ENCODE measurements around the gene CDK5RAP2. TPM values are rescaled to one million over a fixed set of nuclear protein-coding genes. Genes with fewer than 3 reads are reported as not detected.

CDK5RAP2 gene
- total RNA-seq, 1 experiment from 2014 or later = 33.2 TPM

DNA sequence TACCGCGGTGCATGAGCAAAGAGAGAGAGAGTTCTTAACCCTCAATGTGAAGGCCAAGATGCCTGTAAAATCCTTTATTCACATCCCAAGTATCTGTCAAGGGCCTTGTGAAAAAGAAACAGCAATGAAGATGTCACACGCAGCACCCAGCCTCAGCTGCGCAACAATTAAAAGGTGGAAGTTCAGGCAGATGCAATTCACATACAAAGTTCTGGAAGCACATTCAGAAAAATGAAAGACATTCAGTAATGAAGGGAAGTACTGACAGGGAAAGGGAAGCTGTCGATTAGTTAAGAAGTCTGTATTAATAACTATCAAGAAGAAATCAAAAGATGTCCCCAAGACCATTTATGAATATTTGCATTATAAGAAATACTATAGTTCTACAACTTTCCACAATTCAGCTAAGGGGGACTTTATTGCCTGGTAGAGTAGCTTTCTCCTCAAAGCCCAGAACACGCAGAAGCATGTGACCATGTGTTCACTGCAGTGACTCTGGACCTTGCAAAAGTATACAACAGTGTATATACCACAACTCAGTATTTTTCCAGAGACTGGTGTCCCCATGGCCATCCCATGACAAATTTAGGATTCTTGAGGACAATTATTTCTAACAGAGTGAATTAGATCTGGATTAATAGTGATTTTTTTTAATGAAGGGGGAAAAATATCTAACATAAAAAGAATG lies 137.5 kb downstream of the CDK5RAP2 start:
- H3K36me3 ChIP-seq (replicated peaks; ENCODE audit: control insufficient read depth, insufficient read depth, low read length) = peaks cover 20% of the 10 kb centered on the region
- DNase-seq = no peak
- no peak overlapping the region for H3K4me3 ChIP-seq (ENCODE audit: insufficient read depth, low read depth, low read length)
- H3K27me3 ChIP-seq (ENCODE audit: control insufficient read depth, insufficient read depth, low read length) = no peaks in the 10 kb centered on the region

DNA sequence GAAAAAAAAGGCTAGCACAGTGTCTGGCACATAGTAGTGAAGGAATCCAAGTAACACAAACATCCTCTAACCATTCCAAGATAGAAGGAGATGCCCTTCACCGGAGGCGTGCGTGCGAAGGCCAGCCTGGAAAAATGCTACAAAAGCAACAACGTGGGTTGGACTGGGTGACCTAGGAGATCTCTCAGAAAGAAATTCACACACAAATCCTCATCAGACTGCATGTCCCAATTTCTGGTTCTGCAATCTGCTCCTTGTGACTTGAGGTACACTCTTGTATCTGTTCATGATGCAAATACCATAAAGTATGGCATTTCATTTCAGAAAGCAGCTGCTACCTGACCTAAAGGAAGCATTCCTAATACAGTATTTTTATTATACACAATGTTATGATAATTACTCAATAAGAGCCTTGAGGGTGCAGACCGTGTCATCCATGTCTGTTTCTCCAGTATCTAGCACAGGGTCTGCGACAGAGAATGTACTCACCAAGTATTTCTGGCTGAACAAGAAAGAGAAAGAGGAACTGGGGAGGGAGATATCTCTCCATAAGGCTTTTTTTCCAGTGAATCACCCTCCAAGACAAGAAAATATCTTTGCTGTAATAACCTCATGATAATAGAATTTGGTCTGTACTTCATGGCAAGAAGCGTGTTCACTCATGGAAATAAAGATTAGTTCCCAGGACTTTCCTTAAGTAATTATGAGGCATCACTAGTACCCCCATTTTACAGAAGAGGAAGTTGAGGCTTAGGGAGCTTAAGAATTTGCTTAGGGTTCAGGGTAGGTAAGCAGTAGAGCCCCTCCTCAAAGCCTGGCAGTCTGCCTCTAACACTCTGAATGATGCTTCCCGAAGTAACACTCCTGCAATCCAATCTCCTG lies 138.3 kb downstream of the CDK5RAP2 start:
- Histone ChIP-seq H3K36me3 (replicated peaks; ENCODE audit: control insufficient read depth, insufficient read depth, low read length) (peaks cover 24% of the 10 kb centered on the region), H3K27me3 (ENCODE audit: control insufficient read depth, insufficient read depth, low read length) (no peaks in the 10 kb centered on the region), H3K4me3 (ENCODE audit: insufficient read depth, low read depth, low read length) (no peak overlapping the region)
- no peak for DNase-seq

DNA sequence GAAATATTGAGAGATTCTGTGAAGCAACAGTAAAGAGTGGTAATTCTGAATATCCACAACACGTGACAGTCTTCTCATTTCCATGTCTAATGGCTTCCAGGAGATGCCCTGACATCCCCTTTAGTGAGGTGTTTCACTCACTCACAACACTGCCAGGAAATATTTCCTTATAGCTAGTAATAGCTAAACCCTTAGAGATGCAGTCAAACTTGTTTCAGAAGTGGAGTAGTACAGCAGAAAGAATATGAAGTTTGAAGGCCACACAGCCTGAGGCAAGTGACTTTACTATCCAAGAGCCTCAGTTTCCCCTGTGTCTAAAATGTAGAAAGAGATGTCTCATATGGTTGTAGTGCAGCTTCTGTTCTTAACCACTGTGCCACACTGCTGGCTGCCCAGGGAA lies 139.2 kb downstream of the CDK5RAP2 start:
- Histone ChIP-seq H3K4me3 (ENCODE audit: insufficient read depth, low read depth, low read length) (no peak overlapping the region), H3K27me3 (ENCODE audit: control insufficient read depth, insufficient read depth, low read length) (no peaks in the 10 kb centered on the region), H3K36me3 (replicated peaks; ENCODE audit: control insufficient read depth, insufficient read depth, low read length) (peaks cover 24% of the 10 kb centered on the region)
- no peak for DNase-seq

DNA sequence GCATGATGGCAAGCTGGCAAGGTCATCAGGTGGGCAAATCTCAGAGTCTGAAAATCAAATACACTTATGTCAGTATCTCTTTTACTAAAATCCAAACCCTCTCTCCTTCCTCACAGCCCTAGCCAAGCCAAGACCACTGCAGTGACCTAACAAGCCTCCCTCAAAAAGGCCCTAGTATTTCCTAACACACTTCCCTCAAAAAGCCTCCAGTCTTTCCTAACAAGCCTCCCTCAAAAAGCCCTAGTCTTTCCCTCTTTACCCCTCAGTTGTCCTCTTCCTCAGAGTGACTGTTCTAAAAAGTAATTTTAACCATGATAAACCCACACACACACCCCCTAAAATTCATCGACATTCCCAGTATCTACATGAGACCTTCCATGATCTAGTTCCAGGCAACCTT lies 140.0 kb downstream of the CDK5RAP2 start:
- H3K4me3 ChIP-seq (ENCODE audit: insufficient read depth, low read depth, low read length) = no peak overlapping the region
- no peaks in the 10 kb centered on the region for H3K27me3 ChIP-seq (ENCODE audit: control insufficient read depth, insufficient read depth, low read length)
- H3K36me3 ChIP-seq (replicated peaks; ENCODE audit: control insufficient read depth, insufficient read depth, low read length) = peaks cover 24% of the 10 kb centered on the region
- DNase-seq = no peak

DNA sequence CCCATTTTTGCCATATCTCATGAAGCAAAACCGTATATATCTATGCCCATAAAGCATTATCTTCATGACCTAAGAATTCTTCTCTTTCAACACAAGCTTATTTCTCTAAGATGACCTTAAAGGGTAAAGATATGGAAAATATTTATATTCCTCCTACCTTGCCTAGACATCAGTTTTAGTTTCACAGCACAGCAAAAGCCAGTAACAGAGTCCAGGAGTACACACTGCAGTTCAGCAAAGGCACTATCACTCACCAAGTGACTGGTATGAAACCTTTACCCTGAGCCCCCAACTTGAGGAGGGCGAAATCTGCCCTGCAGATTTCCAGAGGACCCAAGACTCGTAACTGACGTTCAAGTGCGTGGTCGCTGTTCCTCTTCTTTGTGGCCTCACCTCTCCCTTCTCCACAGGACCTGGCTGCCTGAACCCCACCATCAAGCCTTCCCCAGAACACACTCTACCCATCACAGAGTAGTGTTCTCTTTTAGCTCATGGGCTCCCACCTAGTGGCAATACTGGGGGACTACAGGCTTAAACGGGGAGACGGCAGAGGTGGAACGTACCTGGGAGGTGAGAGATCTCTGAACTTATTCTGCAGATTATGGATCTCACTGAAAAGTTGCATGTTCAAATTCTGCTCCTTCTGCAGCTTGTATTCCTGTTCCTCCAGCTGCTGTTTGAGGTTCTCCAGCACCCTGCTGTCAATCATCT lies 141.0 kb downstream of the CDK5RAP2 start:
- DNase-seq = peak; percentile 39
- H3K36me3 ChIP-seq (replicated peaks; ENCODE audit: control insufficient read depth, insufficient read depth, low read length) = peaks cover 26% of the 10 kb centered on the region

DNA sequence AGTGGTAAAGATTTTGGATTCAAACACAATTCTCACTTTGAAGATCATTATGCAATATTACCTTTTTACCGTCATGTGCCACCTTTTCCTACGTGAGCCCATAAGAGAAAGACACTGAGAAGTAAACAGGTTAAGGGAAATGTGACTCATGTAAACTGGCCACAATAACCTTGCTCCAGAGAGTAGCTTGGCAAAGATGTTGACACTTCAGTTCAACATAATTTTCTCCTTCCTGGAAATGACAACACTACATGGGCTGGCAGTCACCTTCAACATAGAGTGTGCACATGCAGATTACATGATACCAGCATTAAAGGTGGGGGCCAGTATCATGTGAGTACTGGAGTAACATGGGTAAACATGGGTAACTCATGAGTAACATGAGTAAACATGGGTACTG lies 141.9 kb downstream of the CDK5RAP2 start:
- no peak for DNase-seq
- Histone ChIP-seq H3K27me3 (ENCODE audit: control insufficient read depth, insufficient read depth, low read length) (no peaks in the 10 kb centered on the region), H3K4me3 (ENCODE audit: insufficient read depth, low read depth, low read length) (no peak overlapping the region), H3K36me3 (replicated peaks; ENCODE audit: control insufficient read depth, insufficient read depth, low read length) (peaks cover 23% of the 10 kb centered on the region)

More for the DNA sequence above, 141.0 kb downstream of the CDK5RAP2 start:
- Histone ChIP-seq H3K27me3 (ENCODE audit: control insufficient read depth, insufficient read depth, low read length) (no peaks in the 10 kb centered on the region), H3K4me3 (ENCODE audit: insufficient read depth, low read depth, low read length) (no peak overlapping the region)

DNA sequence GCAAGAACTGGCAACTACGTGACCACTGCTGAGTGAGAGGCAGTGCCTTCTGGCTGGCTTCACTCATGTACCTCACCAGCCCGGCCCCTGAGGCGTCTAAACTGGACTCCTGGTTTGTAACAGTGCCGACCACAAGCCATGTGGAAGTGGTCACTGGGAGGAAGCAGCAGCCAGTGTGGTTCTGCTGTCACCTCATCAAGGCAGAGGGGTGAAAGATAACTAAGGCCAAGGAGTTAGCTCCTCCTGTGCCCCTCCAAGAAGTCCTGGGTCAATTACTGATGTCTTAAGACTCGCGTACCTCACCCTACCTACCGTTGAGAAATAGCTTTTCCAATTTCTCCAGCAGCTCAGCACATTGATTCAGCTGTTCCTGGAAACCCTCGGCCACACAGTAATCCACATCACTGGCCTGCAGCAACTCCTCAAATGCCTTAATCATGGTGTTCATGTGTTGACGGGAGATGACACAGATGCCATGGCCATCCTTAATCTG lies 142.9 kb downstream of the CDK5RAP2 start:
- DNase-seq = no peak
- peaks cover 20% of the 10 kb centered on the region for H3K36me3 ChIP-seq (replicated peaks; ENCODE audit: control insufficient read depth, insufficient read depth, low read length)
- H3K27me3 ChIP-seq (ENCODE audit: control insufficient read depth, insufficient read depth, low read length) = no peaks in the 10 kb centered on the region
- H3K4me3 ChIP-seq (ENCODE audit: insufficient read depth, low read depth, low read length) = no peak overlapping the region

DNA sequence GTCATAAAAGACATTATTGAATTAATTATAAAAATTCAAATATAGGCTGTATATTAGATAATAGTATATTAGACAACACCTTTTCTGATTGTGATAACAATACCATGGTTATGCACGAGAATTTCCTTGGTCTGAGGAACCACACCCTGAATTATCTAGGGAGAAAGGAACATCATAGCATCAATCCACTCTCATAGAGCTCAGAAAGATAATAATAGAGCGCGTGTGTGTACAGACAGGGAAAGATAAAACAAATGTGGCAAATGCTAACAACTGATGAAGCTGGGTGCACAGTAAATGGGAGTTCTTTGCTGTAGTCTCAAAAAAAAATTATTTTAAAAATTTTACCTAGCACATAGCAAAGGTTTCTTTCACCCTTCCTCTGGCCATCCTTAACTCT lies 143.5 kb downstream of the CDK5RAP2 start:
- DNase-seq = no peak
- H3K27me3 ChIP-seq (ENCODE audit: control insufficient read depth, insufficient read depth, low read length) = no peaks in the 10 kb centered on the region
- no peak overlapping the region for H3K4me3 ChIP-seq (ENCODE audit: insufficient read depth, low read depth, low read length)
- peaks cover 20% of the 10 kb centered on the region for H3K36me3 ChIP-seq (replicated peaks; ENCODE audit: control insufficient read depth, insufficient read depth, low read length)

DNA sequence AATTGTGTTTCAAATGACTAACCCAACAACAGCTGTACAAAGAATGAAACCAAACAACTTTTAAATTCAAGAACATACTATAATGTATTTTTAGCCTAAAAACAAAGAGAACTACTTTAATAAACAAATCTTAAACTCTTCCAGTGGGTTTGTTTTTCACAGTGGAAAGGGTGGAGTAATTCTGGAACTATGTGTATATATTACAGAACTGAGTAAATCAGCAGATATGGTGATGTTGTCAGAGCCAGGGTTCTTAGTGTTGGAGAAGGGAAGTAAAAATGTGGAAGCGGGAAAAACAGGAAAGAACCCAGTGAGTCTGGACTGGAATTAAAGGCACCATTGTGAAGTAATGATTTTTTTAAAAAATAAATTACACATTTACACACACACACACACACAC lies 144.9 kb downstream of the CDK5RAP2 start:
- H3K4me3 ChIP-seq (ENCODE audit: insufficient read depth, low read depth, low read length) = no peak overlapping the region
- H3K27me3 ChIP-seq (ENCODE audit: control insufficient read depth, insufficient read depth, low read length) = no peaks in the 10 kb centered on the region
- peaks cover 17% of the 10 kb centered on the region for H3K36me3 ChIP-seq (replicated peaks; ENCODE audit: control insufficient read depth, insufficient read depth, low read length)
- no peak for DNase-seq

DNA sequence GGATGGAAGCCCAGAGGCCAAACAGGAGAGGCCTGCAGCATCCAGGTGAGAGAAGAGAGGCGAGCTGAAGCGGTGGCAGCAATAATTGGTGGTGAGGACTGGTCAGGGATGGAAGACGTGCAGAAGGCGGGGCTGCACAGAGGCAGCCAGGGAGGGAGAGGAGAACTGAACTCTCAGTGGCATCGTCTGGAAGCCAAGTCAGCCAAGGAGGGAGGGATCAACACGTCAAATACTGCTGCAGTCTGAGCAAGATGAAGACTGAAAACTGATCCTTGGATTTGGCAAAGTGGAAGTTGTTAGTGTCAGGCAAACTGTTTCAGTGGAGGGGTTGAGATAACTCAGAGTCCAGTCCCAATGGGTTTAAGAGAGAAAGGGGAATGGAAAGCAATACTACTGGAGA lies 145.4 kb downstream of the CDK5RAP2 start:
- peaks cover 17% of the 10 kb centered on the region for H3K36me3 ChIP-seq (replicated peaks; ENCODE audit: control insufficient read depth, insufficient read depth, low read length)
- no peak overlapping the region for H3K4me3 ChIP-seq (ENCODE audit: insufficient read depth, low read depth, low read length)
- H3K27me3 ChIP-seq (ENCODE audit: control insufficient read depth, insufficient read depth, low read length) = no peaks in the 10 kb centered on the region
- no peak for DNase-seq

DNA sequence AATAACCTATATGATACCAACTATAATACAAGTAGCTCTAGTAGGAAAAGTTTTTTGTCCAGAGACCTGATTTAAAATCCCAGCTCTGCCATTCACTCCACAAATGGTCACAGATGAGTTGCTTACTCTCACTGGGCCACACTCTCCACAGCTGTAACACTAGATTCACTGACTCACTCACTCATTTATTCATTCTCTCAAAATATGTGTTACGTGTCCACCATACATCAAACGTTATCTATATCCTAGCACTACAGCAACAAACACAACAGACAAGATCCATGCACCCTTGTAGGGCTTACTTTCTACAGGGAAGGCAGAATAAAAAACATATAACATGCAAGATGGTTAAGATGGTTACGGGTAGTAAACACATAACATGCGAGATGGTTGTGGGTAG lies 146.3 kb downstream of the CDK5RAP2 start:
- no peak for DNase-seq
- peaks cover 11% of the 10 kb centered on the region for H3K36me3 ChIP-seq (replicated peaks; ENCODE audit: control insufficient read depth, insufficient read depth, low read length)
- H3K27me3 ChIP-seq (ENCODE audit: control insufficient read depth, insufficient read depth, low read length) = no peaks in the 10 kb centered on the region
- H3K4me3 ChIP-seq (ENCODE audit: insufficient read depth, low read depth, low read length) = no peak overlapping the region

DNA sequence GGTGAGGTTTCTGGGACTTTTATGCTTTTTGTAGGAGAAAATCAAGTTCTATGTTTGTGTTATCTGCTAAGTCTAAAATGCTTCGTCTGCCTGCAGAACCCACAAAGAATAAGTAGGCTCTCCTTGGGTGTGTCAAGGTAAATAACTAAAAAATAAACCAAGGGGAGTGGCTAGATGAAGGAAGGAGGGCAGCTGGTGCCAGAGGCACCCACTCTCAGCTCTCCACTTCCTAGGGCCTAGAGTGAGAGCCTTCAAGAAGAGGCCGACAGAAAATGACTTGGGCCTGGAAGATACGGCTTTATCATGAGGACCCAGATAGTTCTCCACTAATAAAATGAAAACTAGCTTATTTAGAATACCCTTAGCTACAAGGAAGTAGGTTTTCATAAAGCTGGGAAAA lies 147.4 kb downstream of the CDK5RAP2 start:
- Histone ChIP-seq H3K4me3 (ENCODE audit: insufficient read depth, low read depth, low read length) (no peak overlapping the region), H3K36me3 (replicated peaks; ENCODE audit: control insufficient read depth, insufficient read depth, low read length) (peaks cover 5% of the 10 kb centered on the region), H3K27me3 (ENCODE audit: control insufficient read depth, insufficient read depth, low read length) (no peaks in the 10 kb centered on the region)
- no peak for DNase-seq

DNA sequence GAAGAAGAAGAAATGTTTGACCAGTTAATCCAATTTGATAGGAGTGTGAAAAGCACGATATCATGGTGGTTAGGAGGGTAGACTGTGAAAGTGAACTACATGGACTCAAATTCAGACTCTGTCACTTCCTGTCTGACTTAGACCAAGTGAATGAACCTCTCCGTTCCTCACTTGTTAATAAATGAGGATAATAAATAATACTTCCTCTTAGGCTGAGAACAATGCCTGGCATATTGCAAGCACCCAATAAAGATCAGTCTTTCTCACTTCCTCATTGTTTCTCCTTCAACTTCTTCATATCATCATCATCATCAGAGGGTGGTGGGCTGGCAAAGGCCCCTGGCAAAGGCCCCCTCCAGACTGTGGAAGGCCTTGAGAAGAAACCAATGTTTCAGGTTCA lies 148.7 kb downstream of the CDK5RAP2 start:
- DNase-seq = no peak
- Histone ChIP-seq H3K36me3 (replicated peaks; ENCODE audit: control insufficient read depth, insufficient read depth, low read length) (peaks cover 1% of the 10 kb centered on the region; the same call in 1 of the 2 replicates), H3K4me3 (ENCODE audit: insufficient read depth, low read depth, low read length) (no peak overlapping the region), H3K27me3 (ENCODE audit: control insufficient read depth, insufficient read depth, low read length) (no peaks in the 10 kb centered on the region)

DNA sequence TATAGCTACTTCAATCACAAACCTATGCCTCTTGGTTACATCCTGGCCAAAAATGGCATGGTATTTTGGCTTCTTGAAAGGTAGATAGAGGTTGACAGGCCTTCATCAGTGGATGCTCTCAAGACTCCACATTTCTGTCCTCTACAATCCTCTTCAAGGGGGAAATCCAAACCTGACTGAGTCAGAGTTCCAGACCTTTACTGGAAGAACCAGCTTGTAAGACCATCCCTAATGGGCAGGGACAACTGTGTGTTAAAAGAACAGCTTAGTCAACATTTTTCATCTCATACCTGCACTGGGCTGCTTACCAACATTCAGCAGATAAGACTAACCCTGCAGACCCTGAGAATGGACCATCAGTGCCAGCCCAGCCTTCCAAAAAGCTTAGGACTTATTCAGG lies 155.7 kb downstream of the CDK5RAP2 start:
- peaks cover 8% of the 10 kb centered on the region for H3K36me3 ChIP-seq (replicated peaks; ENCODE audit: control insufficient read depth, insufficient read depth, low read length)
- no peak overlapping the region for H3K4me3 ChIP-seq (ENCODE audit: insufficient read depth, low read depth, low read length)
- no peak for DNase-seq
- no peaks in the 10 kb centered on the region for H3K27me3 ChIP-seq (ENCODE audit: control insufficient read depth, insufficient read depth, low read length)

All from H7 (cell line).